Memory B cell (primary cell): ENCODE measurements around the gene DOCK4.
A peak's percentile ranks its signal among the peaks of the same experiment; 100 is the strongest.

ENCODE experiments used
- ATAC-seq: fragments of 150-1000 bp; cut with Tn5 transposase; 2 replicates; pipeline ENCODE4 v1.10.0; 2021; ENCODE audit warnings: low read depth, mild to moderate bottlenecking, moderate library complexity
- DNase-seq, 2 donors: peaks; one replicate each; pipeline ENCODE4 v3.0.0; 2022; ENCODE audit warnings: low spot score in 2 of 2
- H3K27ac Mint-ChIP-seq: one replicate; pipeline ENCODE4 v1.8.0; 2022; ENCODE audit warnings: mild to moderate bottlenecking, moderate library complexity, mixed read lengths
- H3K27me3 Mint-ChIP-seq: one replicate; pipeline ENCODE4 v1.8.0; 2022; ENCODE audit warnings: mixed read lengths
- H3K36me3 Mint-ChIP-seq: one replicate; pipeline ENCODE4 v1.8.0; 2022; ENCODE audit warnings: mild to moderate bottlenecking, mixed read lengths
- H3K4me1 Mint-ChIP-seq: one replicate; pipeline ENCODE4 v1.8.0; 2022; ENCODE audit warnings: mixed read lengths
- H3K4me3 Mint-ChIP-seq: one replicate; pipeline ENCODE4 v1.8.0; 2022; ENCODE audit warnings: mild to moderate bottlenecking, moderate library complexity, mixed read lengths
- H3K9me3 Mint-ChIP-seq: one replicate; pipeline ENCODE4 v1.8.0; 2022; ENCODE audit warnings: mixed read lengths

DOCK4 gene

GRCh38 chr7:112171673-112172072, 34.5 kb downstream of the DOCK4 start:
- Mint-ChIP-seq H3K4me1 (no peaks in the 10 kb centered on the region), H3K36me3 (no peaks in the 10 kb centered on the region), H3K27ac (no peak overlapping the region), H3K27me3 (peaks cover 10% of the 10 kb centered on the region), H3K9me3 (no peaks in the 10 kb centered on the region), H3K4me3 (no peak overlapping the region)
- DNase-seq (no peak), ATAC-seq (no peak)

GRCh38 chr7:112168915-112169314, 37.3 kb downstream of the DOCK4 start:
- Mint-ChIP-seq H3K4me1 (no peaks in the 10 kb centered on the region), H3K27ac (no peak overlapping the region), H3K4me3 (no peak overlapping the region), H3K9me3 (no peaks in the 10 kb centered on the region), H3K36me3 (no peaks in the 10 kb centered on the region), H3K27me3 (peaks cover 3% of the 10 kb centered on the region)
- ATAC-seq (no peak), DNase-seq (no peak)

GRCh38 chr7:112167147-112167546, 39.1 kb downstream of the DOCK4 start:
- no peaks in the 10 kb centered on the region for H3K36me3 Mint-ChIP-seq
- DNase-seq: no peak
- H3K27me3 Mint-ChIP-seq: peaks cover 4% of the 10 kb centered on the region
- no peak overlapping the region for H3K27ac Mint-ChIP-seq
- H3K4me3 Mint-ChIP-seq: no peak overlapping the region
- H3K9me3 Mint-ChIP-seq: no peaks in the 10 kb centered on the region
- no peak for ATAC-seq
- H3K4me1 Mint-ChIP-seq: no peaks in the 10 kb centered on the region

- Mint-ChIP-seq H3K27me3 (peaks cover 7% of the 10 kb centered on the region), H3K4me3 (no peak overlapping the region), H3K27ac (peak overlapping the region; percentile 5), H3K36me3 (no peaks in the 10 kb centered on the region), H3K9me3 (no peaks in the 10 kb centered on the region), H3K4me1 (peaks cover 7% of the 10 kb centered on the region)
- ATAC-seq (no peak), DNase-seq (no peak)
Observed at GRCh38 chr7:112162784-112163506, 43.3 kb downstream of the DOCK4 start.

GRCh38 chr7:112162142-112162766, 43.9 kb downstream of the DOCK4 start:
- Mint-ChIP-seq H3K36me3 (no peaks in the 10 kb centered on the region), H3K27me3 (peaks cover 7% of the 10 kb centered on the region), H3K4me3 (no peak overlapping the region), H3K9me3 (no peaks in the 10 kb centered on the region), H3K27ac (peak overlapping the region; percentile 5), H3K4me1 (peaks cover 7% of the 10 kb centered on the region)
- DNase-seq: no peak
- ATAC-seq: no peak

- ATAC-seq (no peak), DNase-seq (no peak)
- Mint-ChIP-seq H3K4me1 (peaks cover 7% of the 10 kb centered on the region), H3K4me3 (no peak overlapping the region), H3K27me3 (peaks cover 7% of the 10 kb centered on the region), H3K27ac (no peak overlapping the region), H3K36me3 (no peaks in the 10 kb centered on the region), H3K9me3 (no peaks in the 10 kb centered on the region)
Observed at GRCh38 chr7:112161253-112162141, 44.7 kb downstream of the DOCK4 start.

GRCh38 chr7:112160771-112161150, 45.4 kb downstream of the DOCK4 start:
- H3K4me3 Mint-ChIP-seq: no peak overlapping the region
- ATAC-seq (no peak), DNase-seq (no peak)
- no peaks in the 10 kb centered on the region for H3K36me3 Mint-ChIP-seq
- peaks cover 7% of the 10 kb centered on the region for H3K27me3 Mint-ChIP-seq
- peaks cover 7% of the 10 kb centered on the region for H3K4me1 Mint-ChIP-seq
- no peaks in the 10 kb centered on the region for H3K9me3 Mint-ChIP-seq
- H3K27ac Mint-ChIP-seq: no peak overlapping the region

- no peak for DNase-seq
Observed at GRCh38 chr7:112160130-112160770, 45.9 kb downstream of the DOCK4 start.

GRCh38 chr7:112159351-112159750, 46.8 kb downstream of the DOCK4 start:
- Mint-ChIP-seq H3K27me3 (peaks cover 5% of the 10 kb centered on the region), H3K4me3 (no peak overlapping the region), H3K4me1 (peaks cover 7% of the 10 kb centered on the region), H3K27ac (no peak overlapping the region), H3K36me3 (no peaks in the 10 kb centered on the region), H3K9me3 (no peaks in the 10 kb centered on the region)
- DNase-seq: no peak
- ATAC-seq: no peak

More at GRCh38 chr7:112160130-112160770, 45.9 kb downstream of the DOCK4 start:
- no peaks in the 10 kb centered on the region for H3K9me3 Mint-ChIP-seq
- peaks cover 6% of the 10 kb centered on the region for H3K27me3 Mint-ChIP-seq
- peaks cover 7% of the 10 kb centered on the region for H3K4me1 Mint-ChIP-seq
- no peak overlapping the region for H3K4me3 Mint-ChIP-seq
- H3K36me3 Mint-ChIP-seq: no peaks in the 10 kb centered on the region
- ATAC-seq: no peak
- H3K27ac Mint-ChIP-seq: no peak overlapping the region

- no peak overlapping the region for H3K4me3 Mint-ChIP-seq
- H3K27ac Mint-ChIP-seq: no peak overlapping the region
- H3K9me3 Mint-ChIP-seq: no peaks in the 10 kb centered on the region
- ATAC-seq: no peak
- no peak for DNase-seq
- peaks cover 7% of the 10 kb centered on the region for H3K4me1 Mint-ChIP-seq
- H3K36me3 Mint-ChIP-seq: no peaks in the 10 kb centered on the region
- peaks cover 2% of the 10 kb centered on the region for H3K27me3 Mint-ChIP-seq
Observed at GRCh38 chr7:112157072-112157471, 49.1 kb downstream of the DOCK4 start.

GRCh38 chr7:112156412-112156811, 49.8 kb downstream of the DOCK4 start:
- DNase-seq (no peak), ATAC-seq (no peak)
- H3K27me3 Mint-ChIP-seq: peaks cover 2% of the 10 kb centered on the region
- no peaks in the 10 kb centered on the region for H3K36me3 Mint-ChIP-seq
- peaks cover 7% of the 10 kb centered on the region for H3K4me1 Mint-ChIP-seq
- H3K27ac Mint-ChIP-seq: no peak overlapping the region
- H3K4me3 Mint-ChIP-seq: no peak overlapping the region
- no peaks in the 10 kb centered on the region for H3K9me3 Mint-ChIP-seq

GRCh38 chr7:112154690-112155089, 51.5 kb downstream of the DOCK4 start:
- ATAC-seq (no peak), DNase-seq (no peak)
- no peaks in the 10 kb centered on the region for H3K36me3 Mint-ChIP-seq

GRCh38 chr7:112152186-112152585, 54.0 kb downstream of the DOCK4 start:
- Mint-ChIP-seq H3K27me3 (peaks cover 10% of the 10 kb centered on the region), H3K27ac (no peak overlapping the region), H3K36me3 (peaks cover 2% of the 10 kb centered on the region), H3K4me1 (no peaks in the 10 kb centered on the region), H3K4me3 (no peak overlapping the region), H3K9me3 (no peaks in the 10 kb centered on the region)
- ATAC-seq (no peak), DNase-seq (no peak)

More at GRCh38 chr7:112154690-112155089, 51.5 kb downstream of the DOCK4 start:
- peaks cover 7% of the 10 kb centered on the region for H3K4me1 Mint-ChIP-seq
- H3K27me3 Mint-ChIP-seq: peaks cover 9% of the 10 kb centered on the region
- no peak overlapping the region for H3K27ac Mint-ChIP-seq
- no peaks in the 10 kb centered on the region for H3K9me3 Mint-ChIP-seq
- no peak overlapping the region for H3K4me3 Mint-ChIP-seq
